GM23338 (cell line): ENCODE results near the gene CTNNBIP1. TPM values are rescaled to one million over a fixed set of nuclear protein-coding genes. Genes with fewer than 3 reads are reported as not detected.

Source experiments
- ATAC-seq: fragments of 200-7000 bp; cut with Tn5 transposase; 3 replicates; pipeline ENCODE4 v1.9.1; 2020
- DNase-seq: peaks from one replicate; pipeline ENCODE4 v3.0.0-alpha.2; 2015; ENCODE audit warnings: low spot score
- H2AFZ ChIP-seq: fragments of 200-600 bp; sonication (generic); 2 replicates; pipeline ENCODE4 v1.8.0; 2016; ENCODE audit warnings: antibody characterized with exemption, mild to moderate bottlenecking, moderate library complexity
- H3F3A ChIP-seq: fragments of 200-600 bp; sonication (generic); replicated peaks from 2 replicates; pipeline ENCODE4 v1.8.0; 2017; ENCODE audit warnings: antibody characterized with exemption, mixed run types, low read depth
- H3K27ac ChIP-seq: fragments of 200-600 bp; sonication (generic); 2 replicates; pipeline ENCODE4 v1.6.1; 2016; ENCODE audit warnings: low read depth
- H3K27me3 ChIP-seq: fragments of 200-600 bp; sonication (generic); 2 replicates; pipeline ENCODE4 v1.8.0; 2016; ENCODE audit warnings: mild to moderate bottlenecking, mixed run types, moderate library complexity; ENCODE audit not compliant: insufficient read depth
- H3K36me3 ChIP-seq: fragments of 200-600 bp; sonication (generic); 2 replicates; pipeline ENCODE4 v1.8.0; 2016; ENCODE audit warnings: mild to moderate bottlenecking; ENCODE audit not compliant: insufficient read depth
- H3K4me1 ChIP-seq: fragments of 200-600 bp; sonication (generic); 2 replicates; pipeline ENCODE4 v1.8.0; 2016; ENCODE audit warnings: mild to moderate bottlenecking, moderate library complexity; ENCODE audit not compliant: insufficient read depth
- H3K4me2 ChIP-seq: fragments of 200-600 bp; sonication (generic); 2 replicates; pipeline ENCODE4 v1.7.1; 2017; ENCODE audit warnings: mixed run types
- H3K4me3 ChIP-seq: fragments of 200-600 bp; sonication (generic); 2 replicates; pipeline ENCODE4 v1.6.1; 2016; ENCODE audit warnings: mixed run types
- H3K79me2 ChIP-seq: fragments of 200-600 bp; sonication (generic); replicated peaks from 2 replicates; pipeline ENCODE4 v1.8.0; 2017; ENCODE audit warnings: mild to moderate bottlenecking; ENCODE audit not compliant: insufficient read depth
- H3K9me2 ChIP-seq: fragments of 200-600 bp; sonication (generic); 2 replicates; pipeline ENCODE4 v1.8.0; 2017; ENCODE audit not compliant: insufficient read depth
- H4K20me1 ChIP-seq: fragments of 200-600 bp; sonication (generic); replicated peaks from 2 replicates; pipeline ENCODE4 v1.8.0; 2017; ENCODE audit warnings: mild to moderate bottlenecking; ENCODE audit not compliant: insufficient read depth
- H3K27ac Mint-ChIP-seq: 2 replicates; pipeline ENCODE4 v1.8.0; 2020; ENCODE audit warnings: inconsistent platforms, mild to moderate bottlenecking, moderate library complexity, mixed read lengths
- H3K27me3 Mint-ChIP-seq: 3 replicates; pipeline ENCODE4 v1.8.0; 2022; ENCODE audit warnings: low read depth, mild to moderate bottlenecking, moderate library complexity, mixed read lengths, inconsistent platforms; ENCODE audit not compliant: insufficient read depth, poor library complexity
- H3K36me3 Mint-ChIP-seq: 3 replicates; pipeline ENCODE4 v1.8.0; 2021; ENCODE audit warnings: low read depth, mild to moderate bottlenecking, inconsistent platforms, moderate library complexity, mixed read lengths
- H3K4me1 Mint-ChIP-seq: 3 replicates; pipeline ENCODE4 v1.8.0; 2020; ENCODE audit warnings: mild to moderate bottlenecking, inconsistent platforms, mixed read lengths
- H3K4me3 Mint-ChIP-seq: 3 replicates; pipeline ENCODE4 v1.8.0; 2021; ENCODE audit warnings: moderate library complexity, mild to moderate bottlenecking, inconsistent platforms, mixed read lengths
- H3K9me3 Mint-ChIP-seq: 3 replicates; pipeline ENCODE4 v1.8.0; 2020; ENCODE audit warnings: moderate library complexity, mild to moderate bottlenecking, inconsistent platforms, mixed read lengths
- CREB1 ChIP-seq: fragments of 250-450 bp; sonication (Bioruptor Pico); IDR thresholded peaks from 2 replicates; pipeline ENCODE4 v1.5.0; 2020; ENCODE audit warnings: low read depth, mild to moderate bottlenecking, moderate library complexity
- CTCF ChIP-seq, 2 experiments: fragments of 200-600 bp in 1 of 2; sonication (generic) in 1 of 2; conservative IDR thresholded peaks; 2 replicates each; pipeline versions ENCODE4 v1.5.1 to v1.6.1; 2016 to 2017; ENCODE audit warnings: antibody characterized with exemption in 2 of 2, low read depth in 2 of 2, mild to moderate bottlenecking in 2 of 2, moderate library complexity in 1 of 2
- JUNB ChIP-seq: IDR thresholded peaks from one replicate; pipeline ENCODE4 v1.6.1; 2016; ENCODE audit warnings: antibody characterized with exemption; ENCODE audit not compliant: unreplicated experiment
- POLR2AphosphoS5 ChIP-seq: IDR thresholded peaks from 2 replicates; pipeline ENCODE4 v1.6.1; 2016; ENCODE audit warnings: antibody characterized with exemption, low read depth
- STAT1 ChIP-seq: IDR thresholded peaks from one replicate; pipeline ENCODE4 v1.6.1; 2016; ENCODE audit warnings: antibody characterized with exemption; ENCODE audit not compliant: unreplicated experiment
- polyA plus RNA-seq: library from polyadenylated mRNA; unstranded; fragments of >200 nt; fragmentation: Nextera tagmentation; extraction: Ambion mirVana; gene quantifications from 2 replicates; pipeline ENCODE4 v1.2.1, GENCODE V29; 2016
- total RNA-seq: library from RNA; depleted of rRNA; stranded (reverse); fragments of >200 nt; shearing (Covaris generic); gene quantifications from 2 replicates; pipeline ENCODE4 v1.2.3, GENCODE V29; 2014

The CTNNBIP1 gene
- total and polyA plus RNA-seq, 2 experiments from 2014 or later, result 30.3 to 55.1 TPM

- TF ChIP-seq CTCF (conservative IDR thresholded peaks at IDR 0.05; ENCODE audit: low read depth in 2 of 2), result no peak
These were observed 44.3 kb downstream of the CTNNBIP1 start (continued) for GRCh38 chr1:9865724-9866123.

- TF ChIP-seq STAT1, result no peak
- H3F3A ChIP-seq, result 0 out of 2 replicates have a peak, but pooled peaks cover 8% of the 10 kb centered on the region
- H3K27me3 ChIP-seq, result no peaks in the 10 kb centered on the region
- no peak overlapping the region for H2AFZ ChIP-seq
- H3K9me2 ChIP-seq, result no peaks in the 10 kb centered on the region
- H3K27ac ChIP-seq, result no peak overlapping the region
- Mint-ChIP-seq H3K4me3 (no peak overlapping the region), H3K36me3 (peaks cover 7% of the 10 kb centered on the region), H3K4me1 (peaks cover 20% of the 10 kb centered on the region), H3K27me3 (peaks cover 7% of the 10 kb centered on the region), H3K9me3 (no peaks in the 10 kb centered on the region; the same call in 2 of the 3 replicates), H3K27ac (no peak overlapping the region; the same call in 1 of the 2 replicates)
- H3K4me3 ChIP-seq, result no peak overlapping the region
- H3K4me1 ChIP-seq, result peaks cover 7% of the 10 kb centered on the region; the same call in 1 of the 2 replicates
- 0 out of 2 replicates have a peak, but pooled peaks cover 2% of the 10 kb centered on the region for H4K20me1 ChIP-seq
- no peak overlapping the region for H3K4me2 ChIP-seq
- H3K79me2 ChIP-seq, result no peaks in the 10 kb centered on the region
- no peak for DNase-seq
- ATAC-seq, result no peak
- H3K36me3 ChIP-seq, result no peaks in the 10 kb centered on the region
These were observed 46.7 kb downstream of the CTNNBIP1 start for GRCh38 chr1:9863371-9863770.

- H3K36me3 Mint-ChIP-seq, result peaks cover 12% of the 10 kb centered on the region
- Histone ChIP-seq H3F3A (0 out of 2 replicates have a peak, but pooled peaks cover 2% of the 10 kb centered on the region), H3K9me2 (no peaks in the 10 kb centered on the region), H3K4me2 (no peak overlapping the region), H3K4me3 (no peak overlapping the region), H3K4me1 (peaks cover 7% of the 10 kb centered on the region; the same call in 1 of the 2 replicates), H3K27ac (no peak overlapping the region), H3K79me2 (no peaks in the 10 kb centered on the region), H4K20me1 (no peaks in the 10 kb centered on the region), H2AFZ (no peak overlapping the region), H3K27me3 (no peaks in the 10 kb centered on the region), H3K36me3 (no peaks in the 10 kb centered on the region)
- no peaks in the 10 kb centered on the region; the same call in 2 of the 3 replicates for H3K9me3 Mint-ChIP-seq
- DNase-seq (peak; percentile 57), ATAC-seq (peak; percentile 61)
- H3K27me3 Mint-ChIP-seq, result peaks cover 4% of the 10 kb centered on the region
- no peak for TF ChIP-seq CREB1 (CRISPR knock-in tag)
- TF ChIP-seq POLR2AphosphoS5, result no peak
- no peak for TF ChIP-seq JUNB
- peak in 1 of 2 experiments; percentile 60; a peak in 2 of 4 replicates for TF ChIP-seq CTCF (conservative IDR thresholded peaks at IDR 0.05; ENCODE audit: low read depth in 2 of 2)
- H3K4me3 Mint-ChIP-seq, result no peak overlapping the region
- H3K27ac Mint-ChIP-seq, result no peak overlapping the region
- H3K4me1 Mint-ChIP-seq, result peaks cover 20% of the 10 kb centered on the region
These were observed 48.7 kb downstream of the CTNNBIP1 start for GRCh38 chr1:9861360-9861759.
